Thyroid gland (tissue), 4 donors: ENCODE data around the gene LRP1-AS. TPM values are rescaled to one million over a fixed set of nuclear protein-coding genes. Genes with fewer than 3 reads are reported as not detected.

Experiments
- DNase-seq, 2 donors: peaks; one replicate each; pipeline ENCODE4 v3.0.0-alpha.2; 2019
- H3K27ac ChIP-seq, 3 donors: fragments of 200-600 bp; sonication (generic); 1 replicate in 2 of 3; 2 replicates in 1 of 3; pipeline ENCODE4 v1.5.1; 2016 to 2019; ENCODE audit warnings: mild to moderate bottlenecking in 1 of 3, moderate library complexity in 1 of 3
- H3K27me3 ChIP-seq: fragments of 200-600 bp; sonication (generic); one replicate; pipeline ENCODE4 v1.5.1; 2019
- H3K36me3 ChIP-seq, 2 donors: fragments of 200-600 bp; sonication (generic); one replicate each; pipeline ENCODE4 v1.5.1; 2016 to 2019
- H3K4me1 ChIP-seq, 2 donors: fragments of 200-600 bp; sonication (generic); one replicate each; pipeline ENCODE4 v1.5.1; 2017 to 2019
- H3K4me3 ChIP-seq, 3 donors: fragments of 200-600 bp; sonication (generic); replicated peaks in 1 of 3; 1 replicate in 2 of 3; 2 replicates in 1 of 3; pipeline ENCODE4 v1.5.1; 2016; ENCODE audit warnings: mild to moderate bottlenecking in 1 of 3
- H3K9me3 ChIP-seq: fragments of 200-600 bp; sonication (generic); one replicate; pipeline ENCODE4 v1.5.1; 2017
- POLR2A ChIP-seq, 2 donors: fragments of 450-650 bp; IDR thresholded peaks; one replicate each; pipeline ENCODE4 v1.6.1; 2017; ENCODE audit warnings: antibody characterized with exemption in 2 of 2, mild to moderate bottlenecking in 2 of 2, moderate library complexity in 1 of 2
- WGBS, 2 donors: methylation state at CpG; one replicate each; pipeline ENCODE4 v1.1.5; 2017; 5-methylcytosine and 5-hydroxymethylcytosine counted together
- intact Hi-C: fragments of 100-400 bp; cut with DNase I; formaldehyde crosslinking; loops from one replicate; pipeline ENCODE4 v1.15.1; 2023
- total RNA-seq, 4 donors: library from RNA; depleted of rRNA; stranded (reverse); fragments of >200 nt; gene quantifications; one replicate each; pipeline ENCODE4 v1.2.3, GENCODE V29; 2016
- TF ChIP-seq, protein P1 (sequence below), 6 experiments: fragments of 200-600 bp in 3 of 6; fragments of 450-650 bp in 3 of 6; sonication (generic) in 3 of 6; IDR thresholded peaks; one replicate each; pipeline ENCODE4 v1.5.1; 2016 to 2019; ENCODE audit warnings: antibody characterized with exemption in 6 of 6, mild to moderate bottlenecking in 2 of 6, inconsistent platforms in 1 of 6, moderate library complexity in 1 of 6

Gene LRP1-AS
- total RNA-seq, 4 donors from 2014 or later, result not detected

DNA sequence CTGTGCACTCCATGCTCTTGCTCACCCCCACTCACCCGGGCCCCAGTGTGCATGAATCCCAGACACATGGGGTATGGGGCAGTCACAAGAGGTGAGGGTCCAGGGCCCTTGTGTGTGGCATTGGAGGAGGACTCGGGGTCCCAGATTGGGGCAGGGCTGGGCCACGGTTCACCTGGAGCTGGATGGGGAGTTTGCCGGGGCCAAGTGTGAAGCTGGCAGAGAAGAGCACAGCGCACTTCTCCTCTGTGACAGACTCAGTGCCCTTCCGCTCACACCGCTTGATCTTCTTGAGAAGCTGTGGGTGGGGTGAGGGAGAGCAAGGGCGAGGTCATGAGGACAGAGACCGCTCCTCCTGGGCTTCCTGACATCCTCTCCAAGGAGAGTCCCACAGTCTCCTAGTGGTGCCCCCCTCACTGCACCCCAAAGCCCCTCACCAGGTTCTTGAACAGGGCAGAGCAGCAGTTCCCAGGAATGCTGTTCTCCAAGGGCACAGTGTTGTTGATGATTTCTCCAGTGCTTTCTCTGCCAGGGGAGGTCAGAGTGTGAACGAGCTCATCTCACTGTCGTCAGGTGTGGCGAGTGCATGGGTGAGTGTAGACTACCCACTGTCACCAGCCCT is 43.0 kb downstream of the LRP1-AS start:
- 94 to 95% methylated on average over 12 of the region's 12 CpGs for WGBS, 2 donors
- Histone ChIP-seq H3K27me3 (no peaks in the 10 kb centered on the region), H3K4me1 (peaks cover 0 to 16% of the 10 kb centered on the region in 2 donors), H3K4me3 (no peak overlapping the region), H3K27ac (no peak overlapping the region), H3K36me3 (peaks cover 24 to 34% of the 10 kb centered on the region in 2 donors), H3K9me3 (no peaks in the 10 kb centered on the region)
- intact Hi-C loops, result no loop called here
- TF ChIP-seq, protein P1, sequence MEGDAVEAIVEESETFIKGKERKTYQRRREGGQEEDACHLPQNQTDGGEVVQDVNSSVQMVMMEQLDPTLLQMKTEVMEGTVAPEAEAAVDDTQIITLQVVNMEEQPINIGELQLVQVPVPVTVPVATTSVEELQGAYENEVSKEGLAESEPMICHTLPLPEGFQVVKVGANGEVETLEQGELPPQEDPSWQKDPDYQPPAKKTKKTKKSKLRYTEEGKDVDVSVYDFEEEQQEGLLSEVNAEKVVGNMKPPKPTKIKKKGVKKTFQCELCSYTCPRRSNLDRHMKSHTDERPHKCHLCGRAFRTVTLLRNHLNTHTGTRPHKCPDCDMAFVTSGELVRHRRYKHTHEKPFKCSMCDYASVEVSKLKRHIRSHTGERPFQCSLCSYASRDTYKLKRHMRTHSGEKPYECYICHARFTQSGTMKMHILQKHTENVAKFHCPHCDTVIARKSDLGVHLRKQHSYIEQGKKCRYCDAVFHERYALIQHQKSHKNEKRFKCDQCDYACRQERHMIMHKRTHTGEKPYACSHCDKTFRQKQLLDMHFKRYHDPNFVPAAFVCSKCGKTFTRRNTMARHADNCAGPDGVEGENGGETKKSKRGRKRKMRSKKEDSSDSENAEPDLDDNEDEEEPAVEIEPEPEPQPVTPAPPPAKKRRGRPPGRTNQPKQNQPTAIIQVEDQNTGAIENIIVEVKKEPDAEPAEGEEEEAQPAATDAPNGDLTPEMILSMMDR (IDR thresholded peaks at IDR 0.05), result no peak
- no peak for TF ChIP-seq POLR2A (IDR thresholded peaks at IDR 0.05)
- DNase-seq, result no peak

DNA sequence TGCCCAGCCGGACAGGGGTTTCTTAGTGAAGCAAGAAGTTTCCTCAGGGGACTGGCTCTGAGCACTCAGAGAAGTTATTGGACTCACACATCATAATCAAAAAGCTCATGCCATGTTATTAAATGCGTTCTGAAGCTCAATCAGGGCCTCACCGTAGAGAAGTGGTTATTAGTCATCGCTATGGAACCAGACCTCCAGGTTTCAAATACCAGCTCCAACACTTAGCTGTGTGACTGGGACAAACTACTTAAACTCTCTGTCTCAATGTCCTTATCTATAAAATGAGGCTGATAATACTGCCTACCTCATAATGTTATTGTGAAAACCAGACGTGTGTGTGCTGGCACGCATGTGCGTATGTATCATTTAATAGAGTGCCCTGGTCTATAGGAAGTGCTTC is 43.6 kb downstream of the LRP1-AS start:
- Histone ChIP-seq H3K27ac (no peak overlapping the region), H3K27me3 (no peaks in the 10 kb centered on the region), H3K36me3 (peaks cover 27 to 38% of the 10 kb centered on the region in 2 donors), H3K9me3 (no peaks in the 10 kb centered on the region), H3K4me1 (peaks cover 0 to 10% of the 10 kb centered on the region in 2 donors), H3K4me3 (no peak overlapping the region)
- intact Hi-C loops, result no loop called here
- DNase-seq, result no peak
- 93 to 95% methylated on average over 7 of the region's 7 CpGs for WGBS, 2 donors
- no peak for TF ChIP-seq POLR2A (IDR thresholded peaks at IDR 0.05)
- TF ChIP-seq, protein P1 (IDR thresholded peaks at IDR 0.05), result no peak

DNA sequence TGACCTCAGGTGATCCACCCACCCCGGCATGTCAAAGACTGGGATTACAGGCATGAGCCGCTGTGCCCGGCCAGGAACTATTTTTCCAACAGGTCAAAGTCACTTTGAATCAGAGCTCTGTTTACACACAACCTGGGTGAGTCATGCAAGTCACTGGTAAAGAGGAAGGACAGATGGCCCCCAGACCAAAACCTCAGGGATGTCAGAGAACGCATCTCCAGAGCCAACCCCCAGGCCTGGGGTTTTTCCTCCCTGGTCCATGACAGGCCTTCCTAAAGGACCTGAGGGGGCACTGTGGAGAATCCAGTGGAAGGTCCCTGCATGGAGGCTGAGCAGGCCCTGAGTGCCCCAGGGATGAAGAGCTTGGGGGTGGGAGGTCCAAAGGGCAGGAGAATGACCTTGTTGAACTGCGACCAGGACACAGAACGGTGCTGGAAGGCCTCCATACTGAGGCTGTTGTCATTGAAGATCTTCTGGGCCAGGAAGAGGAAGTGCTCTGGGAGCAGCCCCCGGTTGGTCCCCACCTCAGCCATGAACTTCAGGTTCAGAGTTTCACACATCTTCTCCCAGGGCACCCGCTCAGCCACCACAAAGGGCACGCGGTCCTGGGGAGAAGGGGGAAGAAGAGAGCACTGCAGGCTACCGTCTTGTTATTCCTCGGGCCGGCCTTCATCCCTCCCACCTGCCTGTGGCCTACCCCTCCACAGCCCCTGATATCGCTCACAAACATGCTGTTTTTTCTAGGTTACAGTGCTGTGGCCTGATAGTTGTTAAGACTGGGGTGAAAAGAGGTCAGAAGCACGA is 45.3 kb downstream of the LRP1-AS start:
- no peaks in the 10 kb centered on the region for H3K4me1 ChIP-seq
- H3K4me3 ChIP-seq, result no peak overlapping the region
- intact Hi-C loops, result no loop called here
- H3K36me3 ChIP-seq, result peaks cover 32 to 45% of the 10 kb centered on the region in 2 donors
- no peaks in the 10 kb centered on the region for H3K9me3 ChIP-seq
- H3K27me3 ChIP-seq, result no peaks in the 10 kb centered on the region
- WGBS, 2 donors, result 79 to 91% methylated on average over 15 of the region's 15 CpGs
- no peak for TF ChIP-seq POLR2A (IDR thresholded peaks at IDR 0.05)
- TF ChIP-seq, protein P1 (IDR thresholded peaks at IDR 0.05), result no peak
- no peak overlapping the region for H3K27ac ChIP-seq
- DNase-seq, result no peak

DNA sequence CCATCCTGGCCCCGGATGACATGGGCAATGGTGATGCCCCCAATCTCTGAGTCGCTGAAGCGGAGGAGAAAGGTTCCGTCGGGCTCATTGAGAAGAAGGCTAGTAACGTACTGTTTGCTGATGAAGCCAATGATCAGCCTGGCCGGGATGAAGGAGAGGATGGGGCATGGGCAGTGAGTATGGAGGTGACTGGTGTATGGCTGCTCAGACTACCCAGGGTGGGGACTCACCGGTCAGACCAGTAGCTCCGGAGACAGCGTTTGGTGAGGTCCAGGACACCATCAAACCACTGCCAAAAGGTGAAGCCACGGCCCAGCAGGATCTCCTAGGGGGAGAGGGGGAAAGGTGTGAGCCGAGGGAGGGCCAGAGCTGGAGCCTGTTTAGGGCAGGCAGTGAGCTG is 47.7 kb downstream of the LRP1-AS start:
- Histone ChIP-seq H3K9me3 (no peaks in the 10 kb centered on the region), H3K36me3 (peaks cover 37 to 46% of the 10 kb centered on the region in 2 donors), H3K27me3 (no peaks in the 10 kb centered on the region), H3K4me1 (no peaks in the 10 kb centered on the region), H3K4me3 (no peak overlapping the region), H3K27ac (peak overlapping the region in 1 of 3 donors; percentile 8)
- intact Hi-C loops, result no loop called here
- DNase-seq, result no peak
- no peak for TF ChIP-seq POLR2A (IDR thresholded peaks at IDR 0.05)
- TF ChIP-seq, protein P1 (IDR thresholded peaks at IDR 0.05), result no peak
- WGBS, 2 donors, result 82 to 92% methylated on average over 12 of the region's 12 CpGs
